Lower lobe of right lung (tissue), 2 donors: ENCODE data around the gene KLRF1. TPM values are rescaled to one million over a fixed set of nuclear protein-coding genes. Genes with fewer than 3 reads are reported as not detected.

Experiments used
- ATAC-seq, 2 donors: fragments of 200-7000 bp; cut with Tn5 transposase; one replicate each; pipeline ENCODE4 v1.9.1; 2020 to 2022; ENCODE audit warnings: mild to moderate bottlenecking in 2 of 2, moderate library complexity in 2 of 2
- DNase-seq: peaks from one replicate; pipeline ENCODE4 v3.0.0-alpha.2; 2020
- H3K27ac ChIP-seq: fragments of 200-600 bp; one replicate; pipeline ENCODE4 v1.8.0; 2022
- H3K27me3 ChIP-seq: fragments of 200-600 bp; one replicate; pipeline ENCODE4 v1.8.0; 2022; ENCODE audit warnings: low read depth
- H3K36me3 ChIP-seq: fragments of 200-600 bp; one replicate; pipeline ENCODE4 v1.8.0; 2022; ENCODE audit warnings: mild to moderate bottlenecking
- H3K4me1 ChIP-seq: fragments of 200-600 bp; one replicate; pipeline ENCODE4 v1.8.0; 2022
- H3K4me3 ChIP-seq: fragments of 200-600 bp; one replicate; pipeline ENCODE4 v1.8.0; 2022; ENCODE audit warnings: mild to moderate bottlenecking
- H3K9me3 ChIP-seq: fragments of 200-600 bp; one replicate; pipeline ENCODE4 v1.8.0; 2022
- CTCF ChIP-seq: fragments of 200-600 bp; IDR thresholded peaks from one replicate; pipeline ENCODE4 v1.8.0; 2022; ENCODE audit warnings: antibody characterized with exemption, mild to moderate bottlenecking
- intact Hi-C: fragments of 100-400 bp; cut with DNase I; formaldehyde crosslinking; loops from one replicate; pipeline ENCODE4 v1.11.0; 2022
- total RNA-seq: library from RNA; stranded (reverse); fragmentation: NEBNext Ultra II Directional; extraction: Animal tissue kit (Norgen Biotek cat#: 25700); gene quantifications from one replicate; pipeline ENCODE4 v1.2.1, GENCODE V29; 2021
- donor health status: DM: no; HTN: yes; CAD: no; lungs with severe emphysema.

KLRF1 gene
- total RNA-seq, 1 donor from 2014 or later, result 4.1 TPM

GRCh38 chr12:9797722-9798619 is 29.3 kb upstream of the KLRF1 start:
- intact Hi-C loops, result no loop called here
- peak; percentile 46 for TF ChIP-seq CTCF
- ATAC-seq, result peak; percentile 96 to 99

DNA sequence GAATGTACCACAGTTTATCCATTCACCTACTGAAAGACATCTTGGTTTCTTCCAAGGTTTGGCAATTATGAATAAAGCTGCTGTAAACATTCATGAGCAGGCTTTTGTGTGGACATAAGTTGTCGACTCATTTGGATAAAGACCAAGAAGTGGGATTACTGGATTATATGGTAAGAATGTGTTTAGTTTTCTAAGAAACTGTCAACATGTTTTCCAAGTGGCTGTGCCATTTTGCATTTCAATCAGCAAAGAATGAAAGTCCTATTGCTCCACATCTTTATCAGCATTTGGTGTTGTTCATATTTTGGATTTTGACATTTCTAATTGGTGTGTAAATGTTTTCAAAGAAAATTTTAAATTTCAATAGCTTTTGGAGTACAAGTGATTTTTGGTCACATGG is 27.3 kb upstream of the KLRF1 start:
- H3K4me3 ChIP-seq, result no peak overlapping the region
- no peak for TF ChIP-seq CTCF
- H3K9me3 ChIP-seq, result no peaks in the 10 kb centered on the region
- ATAC-seq (no peak), DNase-seq (no peak)
- H3K36me3 ChIP-seq, result no peaks in the 10 kb centered on the region
- H3K27ac ChIP-seq, result no peak overlapping the region
- peaks cover 6% of the 10 kb centered on the region for H3K4me1 ChIP-seq
- no peaks in the 10 kb centered on the region for H3K27me3 ChIP-seq
- intact Hi-C loops, result no loop called here

More at GRCh38 chr12:9797722-9798619, 29.3 kb upstream of the KLRF1 start:
- Histone ChIP-seq H3K9me3 (no peaks in the 10 kb centered on the region), H3K4me1 (peaks cover 6% of the 10 kb centered on the region), H3K27me3 (no peaks in the 10 kb centered on the region), H3K27ac (no peak overlapping the region), H3K36me3 (no peaks in the 10 kb centered on the region), H3K4me3 (no peak overlapping the region)
- DNase-seq, result no peak

- Histone ChIP-seq H3K4me3 (no peak overlapping the region), H3K4me1 (no peaks in the 10 kb centered on the region), H3K9me3 (no peaks in the 10 kb centered on the region), H3K36me3 (no peaks in the 10 kb centered on the region), H3K27ac (no peak overlapping the region), H3K27me3 (no peaks in the 10 kb centered on the region)
- intact Hi-C loops, result no loop called here
- no peak for TF ChIP-seq CTCF
- DNase-seq, result no peak
- no peak for ATAC-seq
These were observed 21.4 kb upstream of the KLRF1 start for GRCh38 chr12:9805883-9806282.

- Histone ChIP-seq H3K4me1 (no peaks in the 10 kb centered on the region), H3K27ac (no peak overlapping the region), H3K4me3 (no peak overlapping the region), H3K36me3 (no peaks in the 10 kb centered on the region), H3K27me3 (no peaks in the 10 kb centered on the region), H3K9me3 (no peaks in the 10 kb centered on the region)
- DNase-seq (no peak), ATAC-seq (no peak)
- TF ChIP-seq CTCF, result no peak
- intact Hi-C loops, result no loop called here
These were observed 20.6 kb upstream of the KLRF1 start for GRCh38 chr12:9806714-9807113.

- Histone ChIP-seq H3K36me3 (no peaks in the 10 kb centered on the region), H3K4me3 (no peak overlapping the region), H3K4me1 (peaks cover 1% of the 10 kb centered on the region), H3K27me3 (peaks cover 5% of the 10 kb centered on the region), H3K27ac (no peak overlapping the region), H3K9me3 (no peaks in the 10 kb centered on the region)
- no peak for DNase-seq
- intact Hi-C loops, result no loop called here
- no peak for ATAC-seq
- TF ChIP-seq CTCF, result no peak
These were observed 18.8 kb upstream of the KLRF1 start for GRCh38 chr12:9808504-9808903.
